GM19025 (cell line): Measurements from ENCODE around the gene COX10.
"Not testable (repeated sequence)": the region's sequence is repeated elsewhere in the genome, so short reads cannot be mapped to it uniquely, and the experiment has no call there.

ENCODE experiments used
- ATAC-seq: cut with Tn5 transposase; IDR thresholded peaks from one replicate; pipeline ENCODE4 v1.9.1; 2021; ENCODE audit warnings: mild to moderate bottlenecking, low read depth, moderate library complexity; ENCODE audit not compliant: unreplicated experiment

COX10 gene

DNA sequence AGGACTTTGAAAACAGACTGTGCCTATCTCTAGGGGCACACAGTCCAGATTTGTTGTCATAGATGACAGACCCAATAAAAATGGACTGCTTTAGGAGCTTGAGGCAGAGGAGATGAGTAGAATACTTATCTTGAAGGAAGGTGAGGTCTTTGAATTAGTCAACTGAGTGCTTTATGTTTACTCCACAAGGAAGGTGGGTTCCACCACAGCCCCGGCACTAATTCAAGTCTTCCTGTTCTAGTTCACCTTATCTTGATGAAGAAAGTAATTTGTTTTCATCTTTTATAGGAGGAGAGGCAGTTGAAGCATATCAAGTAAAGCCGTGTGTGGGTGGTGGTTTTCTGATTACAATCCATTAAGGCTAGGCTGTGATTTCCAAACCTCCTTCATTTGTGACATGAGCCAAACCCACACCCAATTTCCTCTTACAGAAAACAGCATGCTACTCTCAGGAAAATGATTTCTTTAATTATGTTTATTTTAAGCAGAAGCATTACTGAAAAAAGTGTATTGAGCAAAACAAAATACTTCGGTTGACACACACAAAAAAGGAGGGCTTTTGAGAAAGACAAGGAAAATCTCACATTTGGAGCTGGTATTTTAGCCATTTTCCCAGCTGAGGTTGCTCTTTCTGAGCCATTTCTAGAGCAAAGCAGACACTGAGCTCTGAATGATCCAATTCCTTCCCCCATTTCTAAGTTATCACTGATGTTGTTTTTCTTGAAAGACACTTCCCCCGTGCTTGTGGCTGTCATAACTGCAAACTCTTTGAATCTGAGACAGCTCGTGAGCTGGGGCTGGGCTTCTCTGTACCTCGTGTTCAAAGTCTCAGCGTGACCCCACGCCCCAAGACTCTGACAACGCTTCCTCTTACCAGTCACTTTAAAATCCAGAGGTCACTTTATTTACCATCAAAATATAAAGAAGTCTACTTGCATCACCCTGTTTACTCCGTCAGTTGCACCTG is 132.0 kb downstream of the COX10 start:
- no peak for ATAC-seq

DNA sequence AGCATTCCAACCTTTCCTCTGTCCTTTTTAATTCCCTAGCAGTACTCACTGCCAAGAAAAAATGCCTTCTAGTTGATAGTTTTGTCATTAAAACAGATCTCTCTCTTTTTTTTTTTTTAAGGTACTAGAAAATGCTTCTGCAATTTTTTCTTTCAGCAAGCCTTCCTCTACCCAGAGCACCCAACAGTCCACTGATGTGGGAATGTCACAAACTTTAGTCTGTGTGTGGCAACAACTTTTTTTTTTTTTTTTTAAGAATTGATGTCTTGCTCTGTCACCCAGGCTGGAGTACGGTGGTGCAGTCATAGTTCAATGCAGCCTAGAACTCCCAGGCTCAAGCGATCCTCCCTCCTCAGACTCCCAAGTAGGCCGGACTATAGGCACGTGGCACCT is 132.7 kb downstream of the COX10 start:
- ATAC-seq: no peak

DNA sequence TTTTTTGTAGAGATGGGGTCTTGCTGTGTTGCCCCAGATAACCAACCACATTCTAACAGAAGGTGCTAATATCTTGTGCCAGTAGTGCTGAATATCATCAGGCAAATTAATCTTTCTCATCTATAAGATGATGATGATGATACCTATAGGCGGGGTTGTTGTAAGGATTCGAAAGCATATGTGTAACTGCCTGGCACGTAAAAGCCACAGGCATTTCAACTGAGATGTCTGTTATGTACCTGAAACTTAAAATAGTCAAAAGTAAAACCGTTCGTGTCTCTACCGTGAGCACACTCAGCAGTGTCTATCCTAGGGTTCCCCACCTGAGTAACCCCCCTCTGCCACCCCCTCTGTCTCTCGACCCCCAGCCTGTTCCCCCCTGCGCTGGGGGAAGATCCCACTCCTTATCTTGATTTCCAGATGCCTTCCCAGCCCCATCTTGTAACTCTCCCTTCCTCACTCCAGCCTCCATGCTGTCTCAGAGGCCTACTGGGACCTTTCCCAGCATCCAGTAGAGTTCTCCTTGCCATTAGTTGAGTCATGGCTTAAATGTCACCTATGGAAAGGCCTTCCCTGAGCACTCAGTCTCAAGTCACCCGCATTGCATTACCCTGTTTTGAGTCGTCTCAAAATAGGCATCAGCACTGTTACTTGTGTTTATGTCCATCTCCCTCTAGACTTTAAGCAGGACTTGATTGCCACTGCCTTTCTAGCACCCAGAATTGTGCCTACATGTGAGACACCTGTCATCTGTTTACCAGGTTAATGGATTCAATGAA is 133.3 kb downstream of the COX10 start:
- ATAC-seq: no peak

DNA sequence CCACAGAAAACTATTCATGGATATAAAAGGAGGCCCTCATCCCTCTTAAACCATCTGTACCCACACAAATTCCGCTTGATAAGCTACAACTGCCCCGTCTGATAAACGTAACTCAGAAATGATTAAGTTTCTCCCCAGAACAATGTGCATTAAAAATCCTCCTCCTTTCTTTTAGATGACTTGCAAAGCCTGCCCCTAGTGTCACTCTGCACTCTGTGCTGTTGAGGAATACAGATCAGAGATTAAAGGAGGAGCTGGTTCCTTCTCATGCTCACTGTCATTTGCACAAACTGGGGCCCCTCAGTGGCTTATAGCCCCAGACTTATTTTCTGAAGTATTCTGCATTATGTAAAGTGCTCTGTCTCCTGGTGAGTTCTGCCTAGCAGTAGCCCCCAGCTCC is 134.1 kb downstream of the COX10 start:
- ATAC-seq: no peak

DNA sequence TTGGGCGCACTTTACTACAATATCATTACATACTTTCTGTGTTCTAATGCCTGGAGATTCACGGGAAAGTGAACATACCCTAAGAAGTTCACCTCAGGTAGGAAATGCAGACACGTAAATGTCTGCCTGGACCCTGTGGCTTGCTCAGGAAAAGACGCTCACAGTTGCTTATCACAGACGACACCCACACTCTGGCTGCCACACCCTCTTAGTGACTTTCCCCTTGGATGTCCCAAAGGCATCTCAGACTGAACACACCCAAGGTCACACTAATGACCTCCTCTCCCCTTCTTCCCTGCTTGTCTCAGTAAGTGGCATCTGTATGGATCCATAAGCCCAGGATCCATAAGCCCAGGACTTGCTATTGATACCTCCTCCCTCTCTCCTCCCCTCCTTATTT is 134.8 kb downstream of the COX10 start:
- ATAC-seq: no peak

DNA sequence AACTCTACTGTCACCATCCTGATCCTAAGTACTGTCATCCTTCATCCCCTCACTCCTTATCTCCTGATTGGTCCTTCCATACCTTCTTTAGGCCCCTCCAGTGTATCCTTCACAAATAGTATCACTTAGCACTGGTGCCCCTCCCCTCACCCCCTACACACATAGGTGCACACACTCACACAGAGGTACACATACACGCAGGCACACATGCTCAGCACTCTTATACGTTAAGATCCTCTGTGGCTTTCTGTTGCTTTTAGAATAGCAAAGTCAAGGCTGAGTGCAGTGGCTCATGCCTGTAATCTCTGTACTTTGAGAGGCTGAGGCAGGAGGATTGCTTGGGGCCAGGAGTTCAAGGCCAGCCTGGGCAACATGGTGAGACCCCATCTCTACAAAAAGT is 135.2 kb downstream of the COX10 start:
- ATAC-seq: no peak

DNA sequence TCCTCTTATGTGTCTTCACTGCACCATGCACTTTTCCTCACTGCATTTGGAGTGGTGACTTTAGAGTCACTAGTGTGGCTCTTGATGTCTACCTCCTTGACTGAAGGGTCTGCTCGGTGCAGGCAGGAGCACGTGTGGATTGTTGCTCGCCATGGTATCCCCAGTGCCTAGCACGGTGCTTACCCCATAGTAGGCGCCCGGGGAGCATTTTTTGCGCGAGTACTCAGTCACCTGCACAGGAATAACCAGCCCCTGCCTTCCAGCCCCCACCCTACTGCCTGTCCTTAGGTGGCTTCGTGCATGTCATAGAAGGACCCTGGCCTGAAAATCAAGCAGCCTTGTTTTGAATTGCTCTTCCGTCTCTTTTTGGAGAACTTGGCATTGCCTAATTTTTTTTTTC is 136.1 kb downstream of the COX10 start:
- no peak for ATAC-seq

DNA sequence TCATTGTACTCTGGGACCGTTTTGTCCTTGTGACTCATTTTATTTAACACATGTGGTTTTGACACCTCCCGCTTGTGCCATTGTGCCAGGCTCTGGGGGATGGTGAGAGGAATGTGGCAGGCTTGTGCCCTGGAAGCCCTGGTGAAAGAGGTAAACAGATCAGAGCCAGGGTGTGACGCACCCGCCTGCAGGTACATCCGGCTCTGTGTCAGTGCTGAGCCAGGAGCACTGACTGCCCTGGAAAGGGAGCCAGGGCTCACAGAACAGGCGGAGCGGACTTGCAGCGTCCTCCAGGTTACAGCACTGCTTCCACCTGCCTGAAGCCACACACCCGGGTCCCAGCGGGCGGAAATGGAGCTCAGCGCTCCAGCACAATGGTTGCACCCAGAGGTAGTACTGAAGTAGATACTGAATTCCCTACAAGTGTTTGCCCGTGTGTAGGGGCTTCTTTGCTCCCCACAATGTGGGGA is 136.7 kb downstream of the COX10 start:
- no peak for ATAC-seq

DNA sequence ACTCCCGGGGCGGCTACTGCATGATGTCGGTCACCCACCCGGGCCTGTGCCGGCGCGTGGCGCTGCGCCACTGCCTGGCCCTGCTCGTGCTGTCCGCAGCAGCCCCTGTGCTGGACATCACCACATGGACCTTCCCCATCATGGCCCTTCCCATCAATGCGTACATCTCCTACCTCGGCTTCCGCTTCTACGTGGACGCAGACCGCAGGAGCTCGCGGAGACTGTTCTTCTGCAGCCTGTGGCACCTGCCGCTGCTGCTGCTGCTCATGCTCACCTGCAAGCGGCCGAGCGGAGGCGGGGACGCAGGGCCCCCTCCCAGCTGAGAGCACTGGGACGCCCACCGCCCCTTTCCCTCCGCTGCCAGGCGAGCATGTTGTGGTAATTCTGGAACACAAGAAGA is 137.6 kb downstream of the COX10 start:
- ATAC-seq: no peak

DNA sequence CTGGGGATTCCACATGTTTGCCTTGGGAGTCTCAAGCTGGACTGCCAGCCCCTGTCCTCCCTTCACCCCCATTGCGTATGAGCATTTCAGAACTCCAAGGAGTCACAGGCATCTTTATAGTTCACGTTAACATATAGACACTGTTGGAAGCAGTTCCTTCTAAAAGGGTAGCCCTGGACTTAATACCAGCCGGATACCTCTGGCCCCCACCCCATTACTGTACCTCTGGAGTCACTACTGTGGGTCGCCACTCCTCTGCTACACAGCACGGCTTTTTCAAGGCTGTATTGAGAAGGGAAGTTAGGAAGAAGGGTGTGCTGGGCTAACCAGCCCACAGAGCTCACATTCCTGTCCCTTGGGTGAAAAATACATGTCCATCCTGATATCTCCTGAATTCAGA is 138.5 kb downstream of the COX10 start:
- no peak for ATAC-seq

DNA sequence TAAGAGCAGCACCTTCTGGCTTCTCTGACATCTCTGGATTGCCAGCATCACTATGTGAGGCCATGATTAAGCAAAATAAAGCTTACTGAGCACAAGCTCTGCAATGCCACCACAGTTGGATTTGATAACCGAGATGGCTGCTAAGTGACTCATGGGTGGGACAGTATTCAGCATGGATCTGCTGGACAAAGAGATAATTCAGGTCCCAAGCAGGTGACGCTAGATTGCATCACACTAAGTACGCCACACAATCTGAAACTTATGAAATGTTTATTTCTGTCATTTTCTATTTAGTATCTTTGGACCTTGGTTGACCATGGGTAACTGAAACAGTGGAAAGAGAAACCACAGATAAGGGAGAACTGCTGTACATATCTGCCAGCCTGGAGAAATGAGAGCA is 139.9 kb downstream of the COX10 start:
- no peak for ATAC-seq

DNA sequence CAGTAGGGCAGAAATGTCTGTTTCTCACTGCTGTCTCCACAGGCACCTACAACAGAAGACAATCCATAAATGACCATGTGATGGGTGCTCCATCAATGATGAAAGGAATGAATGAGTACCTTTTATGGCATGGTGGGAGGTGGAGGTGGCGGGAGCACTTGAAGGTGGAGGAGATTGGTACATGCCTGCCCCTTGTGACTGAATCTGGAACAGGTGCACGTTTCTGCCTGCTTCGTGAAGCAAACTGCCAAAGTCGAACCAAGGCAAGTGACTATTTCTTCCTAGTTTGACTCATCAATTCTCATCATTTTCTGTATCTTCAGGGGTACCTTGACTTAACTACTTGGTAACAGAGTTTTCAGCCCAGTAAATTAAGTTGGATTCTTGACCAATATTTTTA is 141.9 kb downstream of the COX10 start:
- ATAC-seq: no peak

DNA sequence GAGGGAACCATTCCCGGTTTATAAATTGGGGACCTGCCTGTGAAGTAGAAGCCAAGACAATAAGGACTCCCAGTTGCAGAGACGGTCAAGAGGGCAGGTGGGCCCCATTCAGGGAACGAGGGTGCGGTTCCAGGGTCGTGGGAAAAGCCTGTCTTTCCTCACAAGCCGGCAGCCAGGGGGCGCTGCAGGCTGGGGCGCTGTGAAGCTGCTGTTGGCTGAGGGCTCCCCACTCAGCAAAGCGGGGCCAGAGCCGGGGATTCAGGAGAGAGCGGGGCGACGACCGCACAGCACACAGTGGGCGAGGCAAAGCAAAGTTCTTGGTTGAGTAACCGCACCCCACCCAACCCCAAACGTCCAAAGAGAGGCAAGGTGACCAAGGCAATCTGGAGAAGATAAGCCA is 142.5 kb downstream of the COX10 start:
- no peak for ATAC-seq

DNA sequence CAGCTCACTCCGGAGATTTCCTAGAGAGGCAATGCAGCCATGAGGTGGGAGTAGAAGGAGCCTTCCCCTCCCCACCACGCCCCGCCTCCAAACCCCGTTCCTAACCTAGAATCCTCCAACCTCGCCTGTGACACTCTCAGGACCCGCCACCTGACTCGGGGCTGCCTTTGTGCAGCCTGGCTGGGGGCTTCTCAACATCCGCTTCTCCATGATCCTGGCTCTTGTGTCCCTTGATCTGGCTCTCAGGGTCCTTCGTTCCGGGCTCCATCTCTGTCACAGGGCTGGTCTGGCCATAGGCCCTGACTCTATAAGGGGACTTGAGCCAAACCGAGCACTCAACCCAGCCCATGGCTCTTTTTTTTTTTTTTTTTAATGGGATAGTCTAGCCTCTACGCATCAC is 143.1 kb downstream of the COX10 start:
- ATAC-seq: no peak

DNA sequence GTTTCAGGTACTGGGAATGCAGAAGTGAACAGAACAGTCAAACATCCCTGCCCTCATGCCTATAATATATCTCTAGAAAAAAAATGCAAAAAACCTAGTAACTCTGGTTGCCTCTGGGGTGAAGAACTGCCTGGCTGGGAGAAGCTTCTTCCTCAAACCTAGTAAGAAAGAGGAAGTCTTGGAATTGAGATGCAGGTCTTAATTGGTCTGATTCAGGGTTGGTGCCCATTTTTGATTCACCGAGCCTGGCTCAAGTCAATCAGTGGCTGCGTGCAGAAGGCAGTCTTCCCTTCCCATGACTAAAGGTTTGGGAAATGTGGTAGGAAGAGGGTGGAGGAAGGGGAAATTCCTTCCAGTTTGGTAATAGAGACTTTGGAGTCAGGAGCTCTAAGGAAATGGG is 145.0 kb downstream of the COX10 start:
- no peak for ATAC-seq

DNA sequence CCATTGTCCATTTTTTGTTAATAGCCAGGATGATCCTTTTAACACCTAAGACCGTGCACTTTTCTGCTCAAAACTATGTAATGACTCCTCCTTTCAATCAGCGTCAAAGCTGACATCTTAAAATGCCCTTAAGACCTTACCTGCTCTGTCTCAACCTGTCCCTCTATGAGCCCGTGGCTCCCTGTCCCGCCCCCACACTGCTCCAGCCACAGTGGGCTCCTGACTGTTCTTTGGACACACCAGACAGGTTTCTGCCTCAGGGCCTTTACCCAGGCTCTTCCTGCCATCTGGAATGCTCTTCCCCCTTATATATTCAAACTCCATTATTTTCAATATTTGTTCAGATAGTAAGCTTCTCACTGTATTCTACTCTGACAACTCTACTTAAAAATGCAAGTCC is 153.3 kb downstream of the COX10 start:
- no peak for ATAC-seq

DNA sequence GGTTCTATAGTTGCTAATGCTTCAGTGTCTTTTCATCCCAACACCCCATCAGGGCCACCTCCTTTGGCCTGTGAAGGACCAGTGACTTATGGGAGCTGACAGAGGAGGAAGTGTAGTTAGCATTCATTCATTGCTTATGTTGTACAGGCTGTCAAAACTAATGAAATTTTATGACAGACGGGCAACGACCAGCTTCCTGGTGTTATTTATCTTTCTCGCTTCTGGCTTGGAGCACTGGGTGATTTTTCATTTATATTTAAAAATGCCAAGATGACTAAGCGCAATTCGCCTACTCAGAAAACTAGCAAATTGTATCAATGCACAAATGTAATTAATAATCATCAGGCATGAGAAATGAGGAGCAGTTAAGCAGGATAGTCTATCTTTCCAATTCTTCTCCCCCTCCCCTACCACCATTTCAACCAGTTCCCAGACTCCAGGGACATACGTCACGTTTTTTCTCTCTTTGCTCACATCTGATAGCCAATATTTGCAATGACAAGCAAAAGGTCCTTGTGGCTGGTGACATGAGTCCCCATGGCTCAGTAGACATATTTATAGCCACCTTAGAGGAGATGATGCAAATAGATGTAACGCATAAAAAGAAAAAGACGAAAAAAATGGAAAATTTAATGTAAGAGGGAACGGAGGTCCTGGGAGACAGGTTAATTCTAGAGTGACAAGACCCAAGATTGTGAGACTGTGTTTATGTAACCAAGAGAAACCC is 156.1 kb downstream of the COX10 start:
- ATAC-seq: no peak

DNA sequence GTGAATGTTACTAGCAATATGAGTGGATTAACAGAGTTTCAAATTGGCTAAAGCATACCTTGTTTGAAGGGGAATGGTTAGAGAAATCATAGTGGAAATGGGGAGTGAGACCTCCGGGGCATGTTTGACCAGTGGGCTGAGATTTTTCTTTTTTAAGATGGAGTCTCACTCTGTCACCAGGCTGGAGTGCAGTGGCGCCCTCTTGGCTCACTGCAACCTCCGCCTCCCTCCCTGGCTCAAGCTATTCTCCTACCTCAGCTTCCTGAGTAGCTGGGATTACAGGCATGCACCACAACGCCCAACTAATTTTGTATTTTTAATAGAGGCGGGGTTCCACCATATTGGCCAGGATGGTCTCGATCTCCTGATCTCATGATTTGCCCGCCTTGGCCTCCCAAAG is 157.7 kb downstream of the COX10 start:
- no peak for ATAC-seq

DNA sequence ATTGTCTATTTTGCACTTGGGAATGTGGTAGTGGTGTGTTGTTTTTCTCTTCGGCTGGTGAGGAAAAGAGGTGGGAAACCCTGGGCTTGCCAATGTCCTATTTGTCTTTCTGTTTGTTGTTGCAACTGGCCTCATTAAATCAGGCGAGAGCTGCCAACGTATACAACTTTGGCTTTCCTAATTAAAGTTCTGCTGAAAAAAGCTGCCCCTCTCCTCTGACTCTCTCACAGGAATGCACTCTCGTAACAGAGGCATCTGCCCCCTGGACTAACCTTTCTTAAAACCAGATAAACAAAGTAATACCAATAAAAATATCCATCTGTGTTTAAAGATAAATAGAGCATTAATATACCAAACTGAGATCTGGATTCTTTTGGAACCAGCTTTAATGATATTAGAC is 159.6 kb downstream of the COX10 start:
- no peak for ATAC-seq

DNA sequence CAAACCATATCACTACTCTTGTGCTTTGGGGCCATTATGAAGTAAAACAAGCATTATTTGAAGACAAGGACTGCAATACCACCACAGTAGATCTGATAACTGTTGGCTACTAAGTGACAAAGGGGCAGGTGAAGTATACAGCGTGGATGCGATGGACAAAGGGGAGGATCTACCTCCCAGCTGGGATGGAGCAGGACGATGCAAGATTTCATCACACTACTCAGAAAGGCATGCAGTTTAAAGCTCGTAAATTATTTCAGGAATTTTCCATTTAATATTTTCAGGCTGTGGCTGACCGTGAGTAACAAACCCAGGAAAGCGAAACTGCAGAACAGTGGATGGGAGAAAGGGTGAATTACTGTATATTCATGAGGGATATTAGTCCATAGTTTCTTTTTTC is 161.9 kb downstream of the COX10 start:
- ATAC-seq: not testable (repeated sequence)

DNA sequence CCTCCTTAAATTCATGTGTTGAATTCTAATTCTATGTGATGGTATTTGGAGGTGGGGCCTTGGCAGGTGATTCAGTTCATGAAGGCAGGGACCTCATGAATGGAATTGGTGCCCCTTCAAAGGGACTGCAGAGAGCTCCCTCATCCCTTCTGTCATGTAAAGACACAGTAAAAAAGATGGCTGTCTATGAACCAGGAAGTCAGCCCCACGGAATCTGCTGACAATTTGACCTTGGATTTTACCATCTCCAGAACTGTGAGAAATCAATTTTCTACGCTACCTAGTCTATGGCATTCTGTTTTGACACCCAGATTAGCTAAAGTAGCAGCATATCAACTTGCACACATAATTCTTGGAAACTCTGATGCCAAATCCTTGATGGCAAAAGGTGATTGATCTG is 165.7 kb downstream of the COX10 start:
- ATAC-seq: not testable (repeated sequence)
